NCI-H1694 treated with DMSO at 0.1 percent for 48 hours (cell line): ENCODE data around the gene PSMB5.
A peak's percentile ranks its signal among the peaks of the same experiment; 100 is the strongest.
"Not testable (repeated sequence)": the region's sequence is repeated elsewhere in the genome, so short reads cannot be mapped to it uniquely, and the experiment has no call there.

Experiments used
- DNase-seq: peaks from one replicate; lab custom pipeline; 2025; lab: John Stamatoyannopoulos, UW

The PSMB5 gene

GRCh38 chr14:23015618-23016017 lies 19.1 kb downstream of the PSMB5 start:
- DNase-seq = no peak

- not testable (repeated sequence) for DNase-seq
Measured at GRCh38 chr14:23013749-23014054, 21.0 kb downstream of the PSMB5 start.

DNA sequence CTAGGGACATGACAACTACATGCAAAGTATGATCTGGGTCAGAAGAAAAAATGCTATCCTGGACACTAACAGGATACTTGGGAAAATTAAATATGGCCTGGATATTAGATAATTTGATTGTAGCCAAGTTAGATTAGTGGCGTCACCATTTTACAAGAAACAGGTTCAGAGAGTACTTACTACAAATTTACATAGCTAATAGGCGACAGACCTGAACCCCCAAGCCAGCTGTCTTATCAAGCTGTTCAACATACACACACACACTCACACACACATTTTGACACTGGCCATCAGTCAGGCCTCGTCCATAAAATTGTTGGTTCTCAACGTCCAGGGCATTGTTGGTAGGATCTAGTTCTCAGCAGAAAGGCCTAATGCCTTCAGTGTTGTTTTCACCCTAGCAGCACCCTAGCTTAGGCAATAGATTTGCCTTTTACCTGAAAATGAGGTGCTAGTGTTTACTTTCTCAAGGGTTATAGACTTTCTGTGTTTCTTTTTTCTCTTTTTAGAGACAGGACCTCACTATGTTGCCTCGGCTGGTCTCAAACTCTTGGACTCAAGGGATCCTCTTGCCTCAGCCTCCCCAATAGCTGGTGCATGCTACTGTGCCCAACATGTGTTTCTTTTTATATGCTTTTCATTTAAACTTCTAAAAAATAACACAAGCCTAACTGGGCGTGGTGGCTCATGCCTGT lies 21.5 kb downstream of the PSMB5 start:
- peak; percentile 19 for DNase-seq

DNA sequence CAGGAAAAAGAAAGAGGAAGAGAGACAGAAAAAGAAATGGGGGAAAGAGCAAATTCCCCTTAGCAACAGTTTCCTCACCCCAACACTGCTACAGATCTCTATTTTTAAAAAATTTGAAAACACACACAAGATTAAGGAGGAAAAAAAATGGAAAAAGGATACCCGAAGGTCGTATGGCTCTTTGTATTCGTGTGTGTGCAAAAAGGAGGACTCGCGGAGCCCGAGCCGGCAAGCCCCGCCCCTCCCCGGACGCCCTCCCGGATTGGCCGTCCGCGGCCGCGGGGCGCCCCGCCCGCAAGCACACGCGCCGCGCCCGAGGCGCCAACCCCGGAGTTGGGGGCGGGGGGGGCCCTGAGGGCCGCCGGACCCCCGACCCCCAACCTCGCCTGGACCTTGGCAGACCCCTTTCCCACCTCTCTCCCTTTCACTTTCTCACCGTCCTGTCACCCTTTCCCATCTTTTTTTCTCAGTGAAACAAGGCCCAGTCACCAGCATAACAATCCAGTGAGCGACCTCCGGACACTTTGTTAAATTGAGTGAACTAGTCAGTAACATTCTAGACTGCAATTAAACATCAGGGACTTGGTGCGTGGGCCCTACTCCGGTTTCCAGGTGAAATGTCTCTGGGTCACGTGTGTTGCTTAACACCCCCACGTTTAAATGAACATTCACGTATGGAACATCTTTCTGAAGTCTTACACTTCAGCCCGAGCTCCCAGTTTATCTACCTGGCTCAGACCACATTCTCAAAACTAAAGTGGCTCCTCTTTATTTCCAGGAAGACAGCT lies 24.6 kb downstream of the PSMB5 start, which contains the start of gene C14orf93:
C14orf93 (minus strand) TSS at position 205 of the 788 bp plus-strand sequence. CDS start 11,120 bp downstream, outside the sequence.
- peak; percentile 58 for DNase-seq

- no peak for DNase-seq
Measured at GRCh38 chr14:23009483-23009938, 25.2 kb downstream of the PSMB5 start.

- no peak for DNase-seq
Measured at GRCh38 chr14:23008831-23009230, 25.9 kb downstream of the PSMB5 start.

DNA sequence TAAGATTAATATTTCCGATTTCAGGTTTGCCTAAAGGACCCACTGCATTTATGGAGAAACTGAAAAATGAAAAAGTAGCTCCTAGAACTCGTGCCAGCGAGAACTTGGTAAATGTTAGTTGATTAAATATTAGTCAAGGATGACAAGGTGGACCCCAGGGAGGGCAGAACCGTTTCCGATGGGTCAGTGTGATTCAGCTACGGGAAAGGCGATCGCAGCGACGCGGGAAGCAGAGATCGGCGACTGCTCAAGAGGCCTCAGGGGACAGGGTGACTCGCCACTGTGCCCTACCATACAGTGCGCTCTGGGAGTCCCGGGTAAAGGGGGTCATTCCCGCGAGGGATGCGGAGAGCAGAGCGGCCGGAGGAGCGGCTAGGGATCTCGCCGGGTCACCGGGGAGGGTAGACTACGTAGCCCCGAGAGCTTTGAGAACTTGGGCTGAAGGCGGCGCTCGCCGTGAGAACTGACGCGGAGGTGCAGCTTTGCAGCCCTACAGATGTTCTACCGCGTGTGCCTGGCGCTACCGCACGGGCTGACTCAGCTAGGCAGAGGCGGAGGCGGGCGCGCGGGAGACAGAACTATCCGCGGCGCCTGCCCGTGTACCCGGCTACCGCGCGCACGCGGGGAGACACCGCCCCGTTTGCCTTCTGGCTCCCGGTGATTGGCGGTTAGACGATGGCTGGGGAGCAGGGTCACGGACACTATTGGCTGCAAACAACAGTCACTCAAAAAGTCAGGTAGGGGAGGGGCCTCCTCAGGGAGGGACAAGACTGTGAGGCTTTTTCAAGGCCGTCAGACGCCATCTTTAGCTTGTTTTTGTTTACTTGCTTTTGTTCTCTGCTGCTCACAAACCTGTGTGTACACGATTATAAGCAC lies 27.9 kb downstream of the PSMB5 start:
- peak; percentile 99 for DNase-seq

DNA sequence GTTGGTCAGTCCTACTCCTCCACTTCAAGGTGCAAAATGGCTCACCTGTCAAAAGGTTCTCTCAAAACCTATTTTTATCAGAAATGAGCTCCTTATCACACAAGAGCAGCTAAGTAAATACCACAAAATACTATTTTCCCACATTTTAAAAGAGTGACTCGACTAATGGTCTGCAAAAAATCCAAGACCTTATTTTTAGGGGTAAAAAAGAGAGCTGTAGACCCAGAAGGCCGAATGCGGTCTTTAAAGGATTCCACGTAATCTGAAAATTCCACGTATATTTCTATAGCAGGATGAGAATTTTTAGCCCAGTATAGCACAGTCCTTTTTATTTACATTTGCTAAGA lies 28.5 kb downstream of the PSMB5 start:
- no peak for DNase-seq

- no peak for DNase-seq
Measured at GRCh38 chr14:23005451-23006187, 29.1 kb downstream of the PSMB5 start.

DNA sequence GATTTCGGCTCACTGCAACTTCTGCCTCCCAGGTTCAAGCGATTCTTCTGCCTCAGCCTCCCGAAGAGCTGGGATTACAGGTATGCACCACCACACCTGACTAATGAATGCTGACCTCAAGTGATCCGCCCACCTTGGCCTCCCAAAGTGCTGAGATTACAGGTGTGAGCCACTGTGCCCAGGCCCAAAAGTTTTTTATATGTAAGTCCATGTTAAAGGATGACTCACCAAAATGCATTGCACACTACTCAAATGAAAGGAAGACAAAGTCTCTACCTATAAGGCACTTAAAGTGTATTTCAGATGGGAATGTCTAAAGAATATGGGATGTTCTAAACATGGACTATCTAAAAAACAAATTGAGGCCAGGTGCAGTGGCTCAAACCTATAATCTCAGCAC lies 30.4 kb downstream of the PSMB5 start:
- not testable (repeated sequence) for DNase-seq

DNA sequence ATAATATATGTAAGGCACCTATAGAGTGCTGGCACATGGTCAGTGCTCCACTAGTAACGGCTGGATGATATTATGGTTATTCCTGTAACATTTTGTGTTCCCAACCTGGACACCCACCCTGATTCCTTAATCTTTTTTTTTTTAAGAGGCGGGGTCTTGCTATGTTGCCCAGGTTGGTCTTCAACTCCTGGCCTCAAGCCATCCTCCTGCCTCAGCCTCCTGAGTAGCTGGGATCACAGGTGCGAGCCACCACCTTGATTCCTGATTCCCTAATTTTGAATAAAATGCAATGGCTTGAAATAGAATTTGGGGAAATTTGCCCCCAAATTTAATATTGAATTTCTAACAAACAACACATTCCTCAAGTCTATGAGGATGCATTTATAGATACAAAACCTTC lies 32.1 kb downstream of the PSMB5 start:
- no peak for DNase-seq

DNA sequence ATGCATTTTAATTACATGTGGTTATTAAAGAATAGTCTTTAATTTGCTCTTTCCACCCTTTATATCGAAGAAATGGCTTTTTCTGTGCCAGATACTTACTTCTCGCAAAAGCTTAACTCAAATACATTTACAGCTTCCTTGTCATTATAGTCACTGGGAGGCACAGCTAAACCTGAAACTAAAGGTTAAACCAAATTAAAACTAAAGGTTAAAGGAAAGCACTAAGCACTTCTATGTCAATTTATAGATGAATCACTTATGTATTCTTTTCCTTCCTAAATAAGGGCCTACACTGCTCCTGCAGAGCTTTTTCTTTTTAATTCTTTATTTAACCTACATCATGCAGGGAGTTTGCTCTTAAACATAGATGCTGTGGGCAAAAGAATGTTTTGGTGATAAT lies 33.8 kb downstream of the PSMB5 start:
- DNase-seq = no peak

DNA sequence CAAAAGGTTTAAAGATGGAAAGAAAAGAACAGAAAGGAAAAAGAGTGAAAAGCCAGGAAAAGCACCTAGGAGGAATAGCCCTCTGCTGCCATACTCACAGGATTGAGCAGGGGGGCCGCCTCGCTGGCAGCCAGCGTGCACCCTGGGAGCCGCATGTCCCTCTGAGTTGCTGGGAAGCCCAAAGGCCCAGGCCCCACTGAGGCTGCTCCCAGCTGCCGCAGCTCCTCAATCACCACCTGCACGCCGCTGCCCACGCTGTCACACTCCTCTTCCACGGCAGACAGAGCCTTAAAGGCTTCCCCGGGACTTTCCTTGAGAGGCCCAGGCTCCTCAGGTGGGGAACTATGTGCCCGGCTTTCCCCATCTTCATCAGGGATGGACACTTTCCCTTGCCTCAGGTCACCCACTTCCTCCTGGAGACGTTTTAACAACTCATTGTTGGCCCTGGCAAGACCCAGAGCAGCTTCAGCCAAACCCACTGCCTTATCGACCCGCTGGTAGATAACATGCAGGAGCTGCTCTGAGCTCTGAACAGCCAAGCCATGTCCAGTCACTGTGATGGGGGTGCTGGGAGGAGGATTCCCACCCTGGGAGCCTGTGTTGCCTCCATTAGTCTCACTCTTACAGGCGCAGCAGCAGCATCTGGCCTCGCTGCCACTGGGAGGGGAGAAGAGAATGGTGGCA lies 36.2 kb downstream of the PSMB5 start:
- DNase-seq = no peak

DNA sequence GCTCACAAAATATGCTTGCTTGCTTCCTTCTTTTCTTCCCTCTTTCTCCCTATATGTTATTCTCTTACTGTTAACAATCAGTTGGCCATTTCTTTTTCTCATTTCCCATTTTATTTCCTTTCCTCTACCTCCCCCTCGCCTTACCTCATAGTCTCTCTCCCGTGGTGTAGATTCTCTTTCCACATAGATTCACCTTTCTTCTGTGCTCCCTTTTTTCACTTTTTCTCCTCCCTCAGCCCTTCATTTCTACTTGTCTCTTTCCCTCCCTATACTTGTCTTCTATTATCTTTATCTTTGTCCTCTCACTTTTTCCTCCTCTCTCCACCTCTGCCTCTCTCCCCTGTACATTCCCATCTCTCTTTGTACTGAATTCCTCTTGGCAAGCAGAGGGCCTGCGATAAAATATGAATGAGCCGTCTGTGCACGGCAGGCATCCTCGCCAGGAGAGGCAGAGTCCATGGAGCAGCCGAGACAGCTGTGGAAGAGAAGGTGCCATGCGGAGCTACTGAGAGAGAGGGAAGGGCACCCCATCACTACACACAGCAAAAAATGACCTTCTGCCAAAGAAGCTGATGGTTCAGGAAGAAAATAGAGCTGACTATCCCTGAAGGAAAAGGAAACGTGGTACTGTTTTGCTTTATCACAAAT lies 36.9 kb downstream of the PSMB5 start:
- peak; percentile 87 for DNase-seq

DNA sequence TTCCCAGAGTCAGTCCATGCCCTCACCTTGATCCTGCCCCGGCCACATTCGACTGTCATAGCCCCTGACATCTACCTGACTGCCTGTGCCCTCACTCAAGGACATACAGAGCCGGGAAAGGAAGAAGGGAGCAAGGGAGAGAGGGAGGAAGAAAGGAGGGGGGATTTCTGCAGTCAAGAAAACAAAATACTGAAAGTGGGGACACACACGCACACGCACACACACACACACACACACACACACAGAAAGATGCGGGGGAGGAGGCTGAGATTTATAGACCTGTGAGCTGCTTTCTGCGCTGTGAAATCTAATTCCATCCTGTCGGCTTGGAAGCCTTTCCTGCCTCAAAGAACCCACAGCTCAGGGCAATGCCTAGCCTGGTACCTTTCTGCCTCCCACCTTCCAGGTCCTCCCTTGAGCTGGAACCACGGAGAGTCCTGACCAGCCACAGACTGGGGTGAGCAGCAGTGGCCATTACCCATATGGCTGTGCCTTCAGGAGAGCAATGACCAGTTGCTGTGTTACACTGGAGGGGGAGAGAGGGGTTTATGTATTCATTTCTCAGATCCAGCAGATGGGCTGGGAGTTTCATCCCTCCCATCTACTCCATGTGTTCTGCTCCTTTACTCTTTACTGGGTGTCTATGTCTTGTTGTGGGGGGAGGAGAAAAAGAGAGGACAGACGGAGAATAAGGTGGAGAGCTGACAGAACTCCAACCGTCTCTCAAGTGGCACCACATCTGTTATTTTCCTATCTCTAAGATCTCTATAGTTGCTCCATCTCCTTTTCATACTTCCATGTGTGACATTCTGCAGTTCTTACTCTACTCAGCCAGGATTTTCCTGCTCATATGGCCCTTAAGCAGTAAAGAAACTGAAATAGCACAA lies 37.7 kb downstream of the PSMB5 start:
- DNase-seq = peak; percentile 79

DNA sequence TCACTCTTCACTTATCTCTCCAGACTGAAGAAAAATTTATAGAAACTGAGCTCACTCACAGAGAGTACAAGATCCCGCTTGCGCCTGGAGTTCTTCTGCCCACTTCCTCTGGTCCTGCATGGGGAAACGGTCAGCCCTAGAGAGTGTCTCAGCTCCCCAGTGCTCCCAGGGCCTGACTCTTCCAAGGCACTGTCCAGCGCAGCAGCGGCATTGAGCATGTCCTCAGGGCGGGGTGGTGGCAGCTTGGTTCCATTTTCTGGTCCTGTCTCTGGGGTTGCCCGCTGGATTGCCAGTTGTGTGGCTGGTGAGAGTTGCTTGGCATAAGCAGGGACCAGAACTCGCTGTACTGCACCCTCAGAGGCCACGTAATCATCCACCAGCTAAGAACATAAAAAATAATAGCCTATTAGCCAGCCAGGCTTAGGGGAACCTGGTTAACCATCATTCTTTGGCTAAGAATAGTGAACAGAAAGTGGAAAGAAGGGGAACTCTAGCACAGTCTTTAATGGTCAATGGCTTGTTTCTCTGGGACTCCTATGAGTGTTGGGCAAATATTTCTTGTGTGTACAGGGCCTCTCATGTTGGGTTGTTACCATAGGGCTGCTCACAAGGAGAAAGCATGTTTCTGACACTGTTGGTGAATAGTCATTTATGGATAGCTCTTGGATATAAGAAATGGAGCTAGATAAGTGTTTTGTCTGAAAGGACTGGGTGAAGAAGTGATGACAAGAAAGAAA lies 38.6 kb downstream of the PSMB5 start:
- no peak for DNase-seq

DNA sequence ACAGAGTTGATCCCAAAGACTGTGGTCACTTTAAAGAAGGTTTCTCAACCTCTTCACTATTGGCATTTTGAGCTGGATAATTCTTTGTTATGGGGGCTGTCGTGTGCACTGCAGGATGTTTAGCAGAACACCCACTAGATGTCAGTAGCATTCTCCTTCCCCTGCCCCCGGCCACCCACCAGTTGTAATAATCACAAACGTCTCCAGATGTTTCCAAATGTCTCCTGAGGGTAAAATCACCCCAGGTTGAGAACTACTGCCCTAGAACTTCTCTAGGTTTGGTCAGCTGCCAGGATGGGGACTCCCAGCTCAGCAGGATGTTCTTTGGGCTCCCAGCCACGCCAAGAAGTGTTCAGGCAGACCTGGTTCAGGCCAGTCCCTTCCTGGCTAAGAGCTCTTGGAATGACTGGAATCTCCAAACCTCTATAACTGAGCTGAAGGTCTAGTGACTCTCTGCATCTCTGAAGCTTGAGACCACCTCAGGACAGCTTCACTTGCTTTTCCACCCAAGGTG lies 39.9 kb downstream of the PSMB5 start:
- peak; percentile 75 for DNase-seq

GRCh38 chr14:22993517-22993916 lies 41.2 kb downstream of the PSMB5 start:
- DNase-seq = no peak

DNA sequence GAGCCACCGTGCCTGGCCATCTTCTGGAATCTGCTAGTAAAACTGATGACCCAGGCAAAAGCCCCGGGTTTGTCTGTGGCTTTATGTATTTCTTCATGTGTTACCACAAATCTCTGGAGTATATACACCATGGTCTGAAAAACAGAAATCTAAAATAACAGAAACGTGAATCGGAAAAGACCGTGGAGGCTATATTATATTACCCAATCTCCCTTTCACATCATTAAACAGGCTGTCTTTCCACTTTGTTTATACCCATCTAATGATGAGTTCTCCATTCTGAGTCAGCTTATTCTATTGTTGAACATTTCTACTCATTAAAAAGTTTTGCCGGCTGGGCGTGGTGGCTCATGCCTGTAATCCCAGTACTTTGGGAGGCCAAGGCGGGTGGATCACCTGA lies 42.8 kb downstream of the PSMB5 start:
- DNase-seq = no peak
